ENCODE measurements around the gene INTS7.

INTS7 gene

DNA sequence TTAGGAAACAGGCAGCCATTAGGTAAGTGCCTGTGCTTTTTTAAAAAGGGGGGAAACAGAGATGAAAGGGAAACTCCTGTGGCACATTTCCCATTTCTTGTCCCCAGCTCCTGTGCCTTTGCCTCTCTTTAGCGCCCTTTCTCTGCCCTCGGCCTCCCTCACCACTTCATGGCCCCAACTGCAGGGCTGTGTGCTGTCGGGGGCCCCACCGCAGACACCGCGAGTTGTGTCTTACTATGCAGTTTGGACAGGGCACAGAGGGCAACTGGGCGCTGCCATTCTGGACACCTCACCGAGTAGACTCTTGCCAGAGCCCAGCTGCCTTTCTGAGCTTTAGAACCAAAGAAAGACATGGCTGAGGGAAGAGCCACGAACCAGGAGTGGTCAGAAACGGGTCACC lies 111.1 kb downstream of the INTS7 start:
- TF ChIP-seq, protein P1, sequence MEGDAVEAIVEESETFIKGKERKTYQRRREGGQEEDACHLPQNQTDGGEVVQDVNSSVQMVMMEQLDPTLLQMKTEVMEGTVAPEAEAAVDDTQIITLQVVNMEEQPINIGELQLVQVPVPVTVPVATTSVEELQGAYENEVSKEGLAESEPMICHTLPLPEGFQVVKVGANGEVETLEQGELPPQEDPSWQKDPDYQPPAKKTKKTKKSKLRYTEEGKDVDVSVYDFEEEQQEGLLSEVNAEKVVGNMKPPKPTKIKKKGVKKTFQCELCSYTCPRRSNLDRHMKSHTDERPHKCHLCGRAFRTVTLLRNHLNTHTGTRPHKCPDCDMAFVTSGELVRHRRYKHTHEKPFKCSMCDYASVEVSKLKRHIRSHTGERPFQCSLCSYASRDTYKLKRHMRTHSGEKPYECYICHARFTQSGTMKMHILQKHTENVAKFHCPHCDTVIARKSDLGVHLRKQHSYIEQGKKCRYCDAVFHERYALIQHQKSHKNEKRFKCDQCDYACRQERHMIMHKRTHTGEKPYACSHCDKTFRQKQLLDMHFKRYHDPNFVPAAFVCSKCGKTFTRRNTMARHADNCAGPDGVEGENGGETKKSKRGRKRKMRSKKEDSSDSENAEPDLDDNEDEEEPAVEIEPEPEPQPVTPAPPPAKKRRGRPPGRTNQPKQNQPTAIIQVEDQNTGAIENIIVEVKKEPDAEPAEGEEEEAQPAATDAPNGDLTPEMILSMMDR (IDR thresholded peaks at IDR 0.05; ENCODE audit: low read depth, low read length): no peak
- TF ChIP-seq EZH2phosphoT487 (IDR thresholded peaks at IDR 0.05; ENCODE audit: low read depth): no peak
- peaks cover 20% of the 10 kb centered on the region; the same call in 1 of the 2 replicates for H3K4me1 ChIP-seq (ENCODE audit: low read length)
- H3K36me3 ChIP-seq (replicated peaks; ENCODE audit: low read depth, low read length): no peaks in the 10 kb centered on the region
- no peak overlapping the region for H3K4me3 ChIP-seq (ENCODE audit: low read length)
- H2AFZ ChIP-seq (ENCODE audit: low read depth, low read length): no peak overlapping the region
- no peaks in the 10 kb centered on the region for H3K79me2 ChIP-seq (ENCODE audit: low read length)
- H3K9me3 ChIP-seq (ENCODE audit: insufficient read depth, low read length): no peaks in the 10 kb centered on the region
- H3K27me3 ChIP-seq (ENCODE audit: low read depth, low read length): no peaks in the 10 kb centered on the region
- H4K20me1 ChIP-seq (ENCODE audit: insufficient read depth, low read length): no peaks in the 10 kb centered on the region
- H3K27ac ChIP-seq (ENCODE audit: low read length): no peak overlapping the region
- no peak overlapping the region for H3K4me2 ChIP-seq (ENCODE audit: low read length)
- no peak overlapping the region for H3K9ac ChIP-seq (ENCODE audit: low read length)

DNA sequence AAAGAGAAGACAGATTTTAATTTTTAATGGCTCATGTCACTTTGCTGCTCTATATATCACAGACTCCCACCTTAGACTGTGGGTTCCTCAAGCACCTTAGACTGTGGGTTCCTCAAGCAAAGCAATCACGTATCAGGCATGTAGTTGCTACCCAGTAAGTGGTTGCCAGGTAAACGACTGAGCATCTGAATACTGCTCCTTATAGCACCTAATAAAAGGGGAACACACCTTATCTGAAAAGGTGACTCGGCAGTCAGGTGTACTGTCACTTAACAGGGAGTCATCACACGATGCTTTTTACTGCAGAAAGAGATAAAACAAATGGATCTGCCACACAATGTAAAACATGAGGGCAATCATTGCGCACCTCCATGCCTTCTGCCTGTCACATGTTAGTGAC lies 112.3 kb downstream of the INTS7 start:
- H3K27ac ChIP-seq (ENCODE audit: low read length): no peak overlapping the region
- H3K36me3 ChIP-seq (replicated peaks; ENCODE audit: low read depth, low read length): no peaks in the 10 kb centered on the region
- peaks cover 21% of the 10 kb centered on the region for H3K4me1 ChIP-seq (ENCODE audit: low read length)
- TF ChIP-seq EZH2phosphoT487 (IDR thresholded peaks at IDR 0.05; ENCODE audit: low read depth): no peak
- TF ChIP-seq, protein P1 (IDR thresholded peaks at IDR 0.05; ENCODE audit: low read depth, low read length): no peak
- H3K9ac ChIP-seq (ENCODE audit: low read length): no peak overlapping the region
- no peaks in the 10 kb centered on the region for H3K79me2 ChIP-seq (ENCODE audit: low read length)
- H3K9me3 ChIP-seq (ENCODE audit: insufficient read depth, low read length): no peaks in the 10 kb centered on the region
- no peak overlapping the region for H2AFZ ChIP-seq (ENCODE audit: low read depth, low read length)
- H4K20me1 ChIP-seq (ENCODE audit: insufficient read depth, low read length): no peaks in the 10 kb centered on the region
- H3K4me2 ChIP-seq (ENCODE audit: low read length): peak overlapping the region; percentile 8; the same call in 1 of the 2 replicates
- H3K4me3 ChIP-seq (ENCODE audit: low read length): no peak overlapping the region
- no peaks in the 10 kb centered on the region for H3K27me3 ChIP-seq (ENCODE audit: low read depth, low read length)

DNA sequence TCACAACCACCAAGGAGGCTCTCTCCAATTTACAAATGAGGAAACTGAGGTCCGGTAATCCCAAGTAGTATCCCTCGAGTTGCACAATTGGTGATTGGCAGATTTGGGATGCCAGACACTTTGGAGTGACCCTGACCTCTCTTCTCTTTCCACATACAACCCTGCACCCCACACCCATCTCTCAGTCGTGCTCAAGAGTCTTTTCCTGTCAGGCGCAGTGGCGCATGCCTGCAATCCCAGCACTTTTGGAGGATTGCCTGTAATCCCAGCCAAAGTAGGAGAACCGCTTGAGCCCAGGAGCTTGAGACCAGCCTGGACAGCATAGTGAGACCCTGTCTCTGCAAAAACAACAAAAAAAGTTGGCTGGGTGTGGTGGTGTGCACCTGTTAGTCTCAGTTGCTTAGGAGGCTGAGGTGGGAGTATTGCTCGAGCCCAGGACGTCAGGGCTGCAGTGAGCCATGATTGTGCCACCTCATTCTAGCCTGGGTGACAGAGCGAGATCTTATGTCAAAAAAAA lies 113.7 kb downstream of the INTS7 start:
- H3K9ac ChIP-seq (ENCODE audit: low read length): no peak overlapping the region
- H3K27me3 ChIP-seq (ENCODE audit: low read depth, low read length): peaks cover 6% of the 10 kb centered on the region; the same call in 1 of the 2 replicates
- H4K20me1 ChIP-seq (ENCODE audit: insufficient read depth, low read length): no peaks in the 10 kb centered on the region
- H3K4me1 ChIP-seq (ENCODE audit: low read length): peaks cover 28% of the 10 kb centered on the region
- H3K36me3 ChIP-seq (replicated peaks; ENCODE audit: low read depth, low read length): no peaks in the 10 kb centered on the region
- no peak overlapping the region for H3K4me3 ChIP-seq (ENCODE audit: low read length)
- no peaks in the 10 kb centered on the region for H3K79me2 ChIP-seq (ENCODE audit: low read length)
- H3K27ac ChIP-seq (ENCODE audit: low read length): no peak overlapping the region
- no peak for TF ChIP-seq EZH2phosphoT487 (IDR thresholded peaks at IDR 0.05; ENCODE audit: low read depth)
- TF ChIP-seq, protein P1 (IDR thresholded peaks at IDR 0.05; ENCODE audit: low read depth, low read length): no peak
- no peaks in the 10 kb centered on the region for H3K9me3 ChIP-seq (ENCODE audit: insufficient read depth, low read length)
- no peak overlapping the region for H3K4me2 ChIP-seq (ENCODE audit: low read length)
- no peak overlapping the region for H2AFZ ChIP-seq (ENCODE audit: low read depth, low read length)

DNA sequence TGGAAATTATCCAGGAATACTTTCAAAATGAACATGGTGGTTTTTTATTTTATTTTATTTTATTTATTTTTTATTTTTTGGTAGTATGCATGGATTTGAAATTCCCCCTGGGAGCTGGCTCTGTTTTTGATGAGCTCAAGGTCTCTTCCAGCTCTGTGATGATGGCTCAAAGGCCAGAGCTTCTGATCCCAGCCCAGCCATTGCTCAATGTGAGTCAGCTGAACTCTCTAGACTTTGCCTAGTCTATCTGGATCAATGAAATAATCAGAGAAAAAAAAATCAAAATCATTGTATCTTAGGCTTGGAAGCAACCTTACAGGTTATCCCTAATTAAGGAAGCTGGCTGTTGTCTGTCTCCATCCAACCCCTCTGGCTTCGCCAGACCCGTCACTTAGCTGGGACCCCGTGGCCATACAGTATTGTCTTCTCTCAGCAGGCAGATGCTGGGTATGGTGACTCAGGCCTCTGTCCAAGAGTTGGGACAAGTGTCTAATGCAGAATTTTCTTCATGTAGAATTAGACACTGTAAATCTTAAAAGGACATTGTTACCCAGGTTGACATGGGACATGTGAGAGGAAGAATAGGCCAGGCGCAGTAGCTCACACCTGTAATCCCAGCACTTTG lies 114.6 kb downstream of the INTS7 start:
- Histone ChIP-seq H3K27ac (ENCODE audit: low read length) (no peak overlapping the region), H4K20me1 (ENCODE audit: insufficient read depth, low read length) (no peaks in the 10 kb centered on the region), H3K27me3 (ENCODE audit: low read depth, low read length) (peaks cover 6% of the 10 kb centered on the region; the same call in 1 of the 2 replicates), H3K4me1 (ENCODE audit: low read length) (peaks cover 36% of the 10 kb centered on the region), H3K4me2 (ENCODE audit: low read length) (no peak overlapping the region), H3K79me2 (ENCODE audit: low read length) (no peaks in the 10 kb centered on the region), H2AFZ (ENCODE audit: low read depth, low read length) (no peak overlapping the region), H3K4me3 (ENCODE audit: low read length) (no peak overlapping the region), H3K9ac (ENCODE audit: low read length) (no peak overlapping the region), H3K36me3 (replicated peaks; ENCODE audit: low read depth, low read length) (no peaks in the 10 kb centered on the region), H3K9me3 (ENCODE audit: insufficient read depth, low read length) (no peaks in the 10 kb centered on the region)
- TF ChIP-seq EZH2phosphoT487 (IDR thresholded peaks at IDR 0.05; ENCODE audit: low read depth): no peak
- TF ChIP-seq, protein P1 (IDR thresholded peaks at IDR 0.05; ENCODE audit: low read depth, low read length): no peak

Data from OCI-LY3 (cell line).